Smooth muscle cell (in vitro differentiated cells): Measurements from ENCODE around the gene UBR4. TPM values are rescaled to one million over a fixed set of nuclear protein-coding genes. Genes with fewer than 3 reads are reported as not detected.

ENCODE experiments used
- DNase-seq: peaks from one replicate; lab custom pipeline; 2025; ENCODE audit not compliant: unreplicated experiment; lab: John Stamatoyannopoulos, UW
- H2AFZ ChIP-seq: fragments of 200-600 bp; sonication (generic); 2 replicates; pipeline ENCODE4 v1.6.0; 2016; ENCODE audit warnings: antibody characterized with exemption, low read depth, mild to moderate bottlenecking
- H3F3A ChIP-seq: fragments of 200-600 bp; sonication (generic); 2 replicates; pipeline ENCODE4 v1.6.0; 2017; ENCODE audit warnings: antibody characterized with exemption, low read depth
- H3K27ac ChIP-seq: fragments of 200-600 bp; sonication (generic); 2 replicates; pipeline ENCODE4 v1.5.1; 2016; ENCODE audit warnings: low read depth, mild to moderate bottlenecking
- H3K27me3 ChIP-seq: fragments of 200-600 bp; sonication (generic); 2 replicates; pipeline ENCODE4 v1.6.1; 2016; ENCODE audit warnings: low read depth, mild to moderate bottlenecking
- H3K36me3 ChIP-seq: fragments of 200-600 bp; sonication (generic); 2 replicates; pipeline ENCODE4 v1.5.1; 2016; ENCODE audit warnings: low read depth
- H3K4me1 ChIP-seq: fragments of 200-600 bp; sonication (generic); 2 replicates; pipeline ENCODE4 v1.5.1; 2016; ENCODE audit warnings: low read depth
- H3K4me2 ChIP-seq: fragments of 200-600 bp; sonication (generic); 2 replicates; pipeline ENCODE4 v1.6.0; 2016; ENCODE audit warnings: mild to moderate bottlenecking
- H3K4me3 ChIP-seq: fragments of 200-600 bp; sonication (generic); 2 replicates; pipeline ENCODE4 v1.5.1; 2016; ENCODE audit warnings: mild to moderate bottlenecking
- H3K79me2 ChIP-seq: fragments of 200-600 bp; sonication (generic); 2 replicates; pipeline ENCODE4 v1.6.0; 2016; ENCODE audit warnings: low read depth, mild to moderate bottlenecking
- H3K9ac ChIP-seq: fragments of 200-600 bp; sonication (generic); 2 replicates; pipeline ENCODE4 v1.6.0; 2016; ENCODE audit warnings: low read depth
- H3K9me3 ChIP-seq: fragments of 200-600 bp; sonication (generic); replicated peaks from 2 replicates; pipeline ENCODE4 v1.5.1; 2016; ENCODE audit warnings: low read depth
- H4K20me1 ChIP-seq: fragments of 200-600 bp; sonication (generic); 2 replicates; pipeline ENCODE4 v1.6.0; 2016; ENCODE audit warnings: low read depth
- WGBS: methylation state at CpG from one replicate; pipeline ENCODE4 v1.1.7; 2016; ENCODE audit warnings: low lambda C conversion rate; 5-methylcytosine and 5-hydroxymethylcytosine counted together
- polyA plus RNA-seq: library from polyadenylated mRNA; unstranded; fragments of >200 nt; fragmentation: Nextera tagmentation; extraction: Ambion mirVana; gene quantifications from 2 replicates; pipeline ENCODE4 v1.2.1, GENCODE V29; 2016
- total RNA-seq: library from RNA; depleted of rRNA; stranded (reverse); fragments of >200 nt; gene quantifications from 2 replicates; pipeline ENCODE4 v1.2.3, GENCODE V29; 2014
- TF ChIP-seq, protein P1 (sequence below): fragments of 200-600 bp; sonication (generic); IDR thresholded peaks from 2 replicates; pipeline ENCODE4 v1.5.1; 2017; ENCODE audit warnings: borderline replicate concordance, mild to moderate bottlenecking, antibody characterized with exemption; ENCODE audit not compliant: insufficient read depth, poor library complexity, severe bottlenecking

The UBR4 gene
- total and polyA plus RNA-seq, 2 experiments from 2014 or later: 62.7 to 142 TPM

DNA sequence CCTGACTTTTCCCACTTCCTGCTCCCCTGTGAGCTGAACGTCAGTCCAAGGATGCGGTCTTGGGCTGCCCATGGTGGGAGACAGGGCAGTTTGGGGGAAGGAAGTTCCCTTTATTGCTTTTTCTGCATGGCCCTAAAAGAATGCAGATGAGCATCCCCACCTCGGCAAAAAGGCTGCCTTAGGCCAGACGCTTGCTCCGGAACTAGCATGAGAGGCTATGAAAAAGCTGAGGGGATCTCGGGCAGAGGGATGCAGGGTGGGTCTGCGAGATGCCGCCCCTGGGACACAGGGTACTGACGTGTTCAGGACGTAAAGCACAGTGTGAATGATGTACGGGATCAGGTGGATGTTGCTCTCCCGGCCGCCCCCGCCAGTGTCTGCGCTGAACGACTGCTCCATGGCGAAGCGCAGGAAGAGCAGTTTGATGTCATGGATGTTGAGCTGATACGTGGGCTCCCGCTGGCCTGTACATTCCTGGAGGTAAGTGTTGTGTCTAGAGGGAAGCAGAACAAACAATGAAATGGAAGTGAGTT, 125.8 kb downstream of the UBR4 start:
- TF ChIP-seq, protein P1, sequence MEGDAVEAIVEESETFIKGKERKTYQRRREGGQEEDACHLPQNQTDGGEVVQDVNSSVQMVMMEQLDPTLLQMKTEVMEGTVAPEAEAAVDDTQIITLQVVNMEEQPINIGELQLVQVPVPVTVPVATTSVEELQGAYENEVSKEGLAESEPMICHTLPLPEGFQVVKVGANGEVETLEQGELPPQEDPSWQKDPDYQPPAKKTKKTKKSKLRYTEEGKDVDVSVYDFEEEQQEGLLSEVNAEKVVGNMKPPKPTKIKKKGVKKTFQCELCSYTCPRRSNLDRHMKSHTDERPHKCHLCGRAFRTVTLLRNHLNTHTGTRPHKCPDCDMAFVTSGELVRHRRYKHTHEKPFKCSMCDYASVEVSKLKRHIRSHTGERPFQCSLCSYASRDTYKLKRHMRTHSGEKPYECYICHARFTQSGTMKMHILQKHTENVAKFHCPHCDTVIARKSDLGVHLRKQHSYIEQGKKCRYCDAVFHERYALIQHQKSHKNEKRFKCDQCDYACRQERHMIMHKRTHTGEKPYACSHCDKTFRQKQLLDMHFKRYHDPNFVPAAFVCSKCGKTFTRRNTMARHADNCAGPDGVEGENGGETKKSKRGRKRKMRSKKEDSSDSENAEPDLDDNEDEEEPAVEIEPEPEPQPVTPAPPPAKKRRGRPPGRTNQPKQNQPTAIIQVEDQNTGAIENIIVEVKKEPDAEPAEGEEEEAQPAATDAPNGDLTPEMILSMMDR: no peak
- Histone ChIP-seq H3K4me2 (no peak overlapping the region), H2AFZ (no peak overlapping the region), H3K9me3 (no peaks in the 10 kb centered on the region), H3K27me3 (no peaks in the 10 kb centered on the region), H3K4me1 (no peaks in the 10 kb centered on the region), H3K9ac (no peak overlapping the region), H4K20me1 (no peaks in the 10 kb centered on the region), H3K27ac (no peak overlapping the region), H3F3A (peaks cover 11% of the 10 kb centered on the region), H3K36me3 (peaks cover 18% of the 10 kb centered on the region), H3K79me2 (no peaks in the 10 kb centered on the region), H3K4me3 (no peak overlapping the region)
- 95% methylated on average over 20 of the region's 20 CpGs for WGBS
- no peak for DNase-seq

DNA sequence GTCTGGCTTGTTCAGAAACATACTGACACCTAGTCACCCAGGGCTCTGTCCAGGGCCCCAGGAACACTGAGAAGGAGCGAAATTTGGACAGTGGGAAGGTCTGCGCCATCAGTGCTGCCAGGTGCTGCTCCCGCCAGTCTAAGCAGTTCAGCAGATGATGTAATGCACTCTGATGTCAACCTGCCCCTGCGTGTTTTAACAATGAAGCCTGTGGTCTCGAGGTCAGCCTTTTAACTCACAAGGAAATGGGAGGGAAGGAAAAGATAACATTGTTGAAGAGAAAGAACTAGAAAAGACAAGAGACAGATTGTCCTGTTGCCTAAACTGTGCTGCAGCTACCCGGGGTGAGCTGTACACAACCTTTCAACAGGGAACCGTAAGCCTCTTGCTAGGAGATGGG, 127.0 kb downstream of the UBR4 start:
- Histone ChIP-seq H2AFZ (no peak overlapping the region), H4K20me1 (no peaks in the 10 kb centered on the region), H3K4me1 (no peaks in the 10 kb centered on the region), H3K36me3 (peaks cover 12% of the 10 kb centered on the region), H3F3A (peaks cover 11% of the 10 kb centered on the region), H3K4me2 (no peak overlapping the region), H3K27ac (peak overlapping the region; percentile 64), H3K9ac (no peak overlapping the region), H3K4me3 (no peak overlapping the region), H3K9me3 (no peaks in the 10 kb centered on the region), H3K79me2 (no peaks in the 10 kb centered on the region), H3K27me3 (no peaks in the 10 kb centered on the region)
- WGBS: 85% methylated on average over 7 of the region's 7 CpGs
- DNase-seq: no peak
- TF ChIP-seq, protein P1: no peak

DNA sequence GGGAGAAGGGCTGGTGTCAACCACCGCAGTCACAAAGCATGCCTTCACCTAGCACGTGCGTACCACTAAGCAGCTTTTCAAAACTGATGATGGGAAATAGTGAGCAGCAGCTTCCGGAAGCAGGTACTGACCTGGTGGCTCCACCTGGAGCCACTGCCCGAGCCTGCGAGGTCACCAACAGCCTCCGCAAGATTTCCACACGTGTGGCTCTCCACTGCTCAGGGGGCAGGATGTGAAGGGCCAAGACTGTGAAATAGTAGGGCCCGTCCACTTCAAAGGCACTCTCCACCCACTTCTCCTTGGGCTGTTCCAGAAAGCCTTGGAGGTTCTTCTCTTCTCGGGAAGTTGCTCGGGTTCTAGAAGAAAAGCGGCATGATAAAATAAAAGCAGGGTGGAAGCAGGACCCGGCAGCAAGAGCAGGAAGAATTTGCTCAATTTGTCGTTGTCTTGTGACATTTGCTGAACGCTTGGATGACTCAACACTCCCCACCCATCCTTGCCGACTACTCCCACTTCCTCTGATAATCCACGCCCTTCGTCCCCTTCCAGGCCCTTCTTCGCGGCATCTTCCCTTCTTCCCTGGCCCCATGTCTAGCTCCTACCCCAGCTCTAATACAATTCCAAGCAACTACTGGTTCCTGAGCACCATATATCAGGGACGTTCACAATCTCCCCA, 128.7 kb downstream of the UBR4 start:
- Histone ChIP-seq H2AFZ (no peak overlapping the region), H3F3A (peaks cover 11% of the 10 kb centered on the region), H3K9me3 (no peaks in the 10 kb centered on the region), H3K36me3 (peaks cover 12% of the 10 kb centered on the region), H3K4me2 (no peak overlapping the region), H3K4me3 (no peak overlapping the region), H3K27ac (peak overlapping the region; percentile 65), H3K4me1 (no peaks in the 10 kb centered on the region), H3K27me3 (no peaks in the 10 kb centered on the region), H4K20me1 (no peaks in the 10 kb centered on the region), H3K79me2 (no peaks in the 10 kb centered on the region), H3K9ac (peak overlapping the region; percentile 21)
- no peak for DNase-seq
- 52% methylated on average over 21 of the region's 21 CpGs for WGBS
- TF ChIP-seq, protein P1: no peak

DNA sequence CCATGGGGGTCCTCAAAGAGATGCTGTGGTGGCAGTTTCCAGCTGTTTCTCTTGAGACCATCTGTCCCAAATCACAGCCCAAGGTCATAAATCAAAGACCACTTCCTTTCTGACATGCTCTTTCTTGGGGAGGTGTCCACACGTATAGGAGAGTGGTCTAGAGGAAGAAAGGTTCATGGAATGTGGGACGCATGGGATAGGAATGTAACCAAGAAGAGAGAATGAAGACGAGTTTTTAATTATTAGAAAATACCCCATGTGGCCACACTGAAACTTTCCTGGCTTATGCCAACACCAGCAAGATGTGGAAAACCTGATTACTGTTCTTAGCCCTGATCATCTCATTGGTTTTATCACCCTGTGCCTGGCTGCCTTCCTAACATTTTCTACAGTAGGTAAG, 129.3 kb downstream of the UBR4 start:
- H4K20me1 ChIP-seq: no peaks in the 10 kb centered on the region
- DNase-seq: no peak
- H3K4me3 ChIP-seq: no peak overlapping the region
- H3K9ac ChIP-seq: peak overlapping the region; percentile 21
- no peak overlapping the region for H3K4me2 ChIP-seq
- H3F3A ChIP-seq: peaks cover 11% of the 10 kb centered on the region
- TF ChIP-seq, protein P1: no peak
- H2AFZ ChIP-seq: no peak overlapping the region
- 73% methylated on average over 3 of the region's 3 CpGs for WGBS
- H3K79me2 ChIP-seq: no peaks in the 10 kb centered on the region
- H3K27ac ChIP-seq: peak overlapping the region; percentile 65
- H3K27me3 ChIP-seq: no peaks in the 10 kb centered on the region
- no peaks in the 10 kb centered on the region for H3K4me1 ChIP-seq
- H3K9me3 ChIP-seq: no peaks in the 10 kb centered on the region
- H3K36me3 ChIP-seq: peaks cover 18% of the 10 kb centered on the region
